K562 (cell line): ENCODE data around the gene TADA2A. TPM values are rescaled to one million over a fixed set of nuclear protein-coding genes. Genes with fewer than 3 reads are reported as not detected.

Experiments used
- ATAC-seq: fragments of 200-7000 bp; cut with Tn5 transposase; 3 replicates; pipeline ENCODE4 v1.9.1; 2020; ENCODE audit warnings: moderate library complexity
- BruUV-seq: library from RNA; stranded (reverse); fragments of 400-500 nt; replicated peaks from 2 replicates; lab custom pipeline; 2021; lab: Mats Ljungman, UMichigan
- CTCF ChIA-PET: fragments of 300-600 bp; formaldehyde crosslinking; extraction: SDS; loops from one replicate; lab custom pipeline; 2021; ENCODE audit warnings: low intra/inter-chr PET ratio; lab: Yijun Ruan, JAX
- POLR2A ChIA-PET: fragments of 300-600, 350-650 bp; sonication (Branson Sonifier 250); formaldehyde crosslinking; extraction: SDS; loops from one replicate; lab custom pipeline; 2021; ENCODE audit warnings: antibody characterized with exemption, inconsistent platforms; lab: Yijun Ruan, JAX
- DNase-seq, 4 experiments: peaks; one replicate each; pipeline versions ENCODE4 v3.0.0 to v3.0.0-alpha.2; 2011 to 2018; ENCODE audit warnings: low spot score in 3 of 4, mixed read lengths in 3 of 4; ENCODE audit errors: extremely low read depth in 1 of 4
- FAIRE-seq: peaks from 2 replicates; lab custom pipeline; 2011; peaks lifted over from hg19 to GRCh38; lab: Jason Lieb, UNC
- H2AFZ ChIP-seq: 2 replicates; pipeline ENCODE4 v1.6.0; 2011; ENCODE audit warnings: low read depth, low read length, control low read depth, inconsistent platforms
- H3K27ac ChIP-seq: fragments of 200-600 bp; 3 replicates; pipeline ENCODE4 v1.8.0; 2011; ENCODE audit warnings: low read depth, mild to moderate bottlenecking, control low read depth, inconsistent platforms, low read length, moderate library complexity, mixed read lengths; ENCODE audit errors: extremely low read depth
- H3K27me3 ChIP-seq, 2 experiments: fragments of 300-600 bp in 1 of 2; 2 replicates in 1 of 2; 3 replicates in 1 of 2; pipeline versions ENCODE4 v1.6.0 to v1.8.0; 2011; ENCODE audit warnings: inconsistent platforms in 2 of 2, low read length in 2 of 2, mild to moderate bottlenecking in 1 of 2, mixed read lengths in 1 of 2, moderate library complexity in 1 of 2; ENCODE audit not compliant: control insufficient read depth in 2 of 2, insufficient read depth in 2 of 2
- H3K36me3 ChIP-seq: fragments of 300-600 bp; 3 replicates; pipeline ENCODE4 v1.8.0; 2011; ENCODE audit warnings: mild to moderate bottlenecking, low read length, inconsistent platforms; ENCODE audit not compliant: control insufficient read depth, insufficient read depth
- H3K4me1 ChIP-seq, 2 experiments: fragments of 200-600 bp in 1 of 2; replicated peaks in 1 of 2; 2 replicates in 1 of 2; 3 replicates in 1 of 2; pipeline versions ENCODE4 v1.5.1 to v1.8.0; 2011; ENCODE audit warnings: inconsistent platforms in 2 of 2, low read length in 2 of 2, mild to moderate bottlenecking in 1 of 2, mixed read lengths in 1 of 2, moderate library complexity in 1 of 2; ENCODE audit not compliant: control insufficient read depth in 2 of 2, insufficient read depth in 2 of 2
- H3K4me2 ChIP-seq: 2 replicates; pipeline ENCODE4 v1.6.1; 2011; ENCODE audit warnings: low read length, control low read depth, inconsistent platforms, mixed read lengths; ENCODE audit not compliant: insufficient read depth
- H3K4me3 ChIP-seq: fragments of 200-600 bp; sonication (generic), shearing (Covaris generic); 2 replicates; pipeline ENCODE4 v1.5.1; 2016; ENCODE audit warnings: control low read depth, inconsistent platforms
- H3K79me2 ChIP-seq: fragments of 200-600 bp; 3 replicates; pipeline ENCODE4 v1.8.0; 2011; ENCODE audit warnings: low read length, inconsistent platforms; ENCODE audit not compliant: control insufficient read depth, insufficient read depth
- H3K9ac ChIP-seq, 2 experiments: 2 replicates each; pipeline versions ENCODE4 v1.6.0 to v1.6.1; 2011; ENCODE audit warnings: low read depth in 2 of 2, low read length in 2 of 2, control low read depth in 1 of 2, inconsistent platforms in 1 of 2, mild to moderate bottlenecking in 1 of 2, mixed read lengths in 1 of 2; ENCODE audit not compliant: insufficient read depth in 1 of 2
- H3K9me1 ChIP-seq: one replicate; pipeline ENCODE4 v1.6.0; 2011; ENCODE audit warnings: inconsistent platforms, mild to moderate bottlenecking, low read length, moderate library complexity; ENCODE audit not compliant: control insufficient read depth, insufficient read depth
- H3K9me3 ChIP-seq: replicated peaks from 2 replicates; pipeline ENCODE4 v1.5.1; 2011; ENCODE audit warnings: low read depth, low read length, inconsistent platforms; ENCODE audit not compliant: control insufficient read depth, insufficient read depth
- H4K20me1 ChIP-seq: replicated peaks from 2 replicates; pipeline ENCODE4 v1.6.1; 2011; ENCODE audit warnings: low read length, inconsistent platforms, mixed read lengths; ENCODE audit not compliant: control insufficient read depth, insufficient read depth
- CBFA2T3 ChIP-seq: fragments of 450-650 bp; IDR thresholded peaks from 2 replicates; pipeline ENCODE4 v1.6.1; 2017
- CHAMP1 ChIP-seq: fragments of 450-650 bp; IDR thresholded peaks from 2 replicates; pipeline ENCODE4 v1.6.1; 2016; ENCODE audit warnings: mild to moderate bottlenecking
- CREB3L1 ChIP-seq: fragments of 450-650 bp; IDR thresholded peaks from 2 replicates; pipeline ENCODE4 v1.6.1; 2014; ENCODE audit warnings: low read depth, mild to moderate bottlenecking, moderate library complexity, borderline replicate concordance
- FOSL1 ChIP-seq: fragments of 200-800 bp; sonication (Bioruptor generic); conservative IDR thresholded peaks from 2 replicates; pipeline ENCODE4 v1.6.1; 2016; ENCODE audit warnings: missing genetic modification characterization, missing compliant biosample characterization
- PKNOX1 ChIP-seq: fragments of 450-650 bp; IDR thresholded peaks from 2 replicates; pipeline ENCODE4 v1.6.1; 2016
- YBX1 ChIP-seq: fragments of 450-650 bp; IDR thresholded peaks from 2 replicates; pipeline ENCODE4 v1.7.1; 2016; ENCODE audit warnings: mild to moderate bottlenecking
- ZMIZ1 ChIP-seq, 2 experiments: fragments of 150-350 bp in 1 of 2; IDR thresholded peaks; 2 replicates each; pipeline ENCODE4 v1.6.1; 2012 to 2016; ENCODE audit warnings: low read depth in 2 of 2, low read length in 2 of 2, mild to moderate bottlenecking in 1 of 2, moderate library complexity in 1 of 2
- WGBS: fragments of 100-300 bp; shearing (Covaris generic); methylation state at CpG from one replicate; pipeline ENCODE4 v1.1.6; 2016; ENCODE audit warnings: low coverage, mixed read lengths; ENCODE audit not compliant: insufficient coverage; ENCODE audit errors: missing lambda C conversion rate; 5-methylcytosine and 5-hydroxymethylcytosine counted together
- in situ Hi-C: fragments of 300-500 bp; cut with MboI; formaldehyde crosslinking; loops from 4 replicates; pipeline ENCODE4 v1.15.0; 2018; ENCODE audit warnings: inconsistent platforms, mixed read lengths
- intact Hi-C: fragments of 100-400 bp; cut with micrococcal nuclease; formaldehyde crosslinking; loops from 2 replicates; pipeline ENCODE4 v1.14.2; 2022
- polyA plus RNA-seq, 8 experiments: library from polyadenylated mRNA; depleted of rRNA in 4 of 8; stranded (reverse) in 5 of 8; unstranded in 3 of 8; fragments of >200 nt; fragmentation: Nextera tagmentation in 2 of 8; fragmentation: Illumina TruSeq in 1 of 8; extraction: Ambion mirVana in 2 of 8; extraction: Trizol in 1 of 8; gene quantifications; 2 replicates each; pipeline versions ENCODE4 v1.2.1 to v1.2.3, GENCODE V29; 2011 to 2014; ENCODE audit warnings: inconsistent platforms in 1 of 8, missing spikeins in 1 of 8
- total RNA-seq, 7 experiments: library from RNA; depleted of rRNA in 6 of 7; stranded (reverse); fragments of >200 nt in 6 of 7; fragmentation: Illumina TruSeq in 2 of 7; extraction: Trizol in 2 of 7; gene quantifications; 2 replicates each; pipeline versions ENCODE4 v1.2.1 to v1.2.3, GENCODE V29; 2011 to 2021; ENCODE audit warnings: low replicate concordance in 1 of 7

Gene TADA2A
- total and polyA plus RNA-seq, 9 of the 15 experiments (the other 6 are each of a cell fraction or from before 2014, with no cell fraction given), result 13.8 to 37.7 (median 25.0) TPM

- Histone ChIP-seq H3K79me2 (peaks cover 37% of the 10 kb centered on the region), H2AFZ (no peak overlapping the region), H3K4me1 (peaks cover 0 to 6% of the 10 kb centered on the region in 2 experiments; a peak in 1 of 5 replicates), H3K9me1 (peaks cover 6% of the 10 kb centered on the region), H3K9me3 (no peaks in the 10 kb centered on the region), H3K4me3 (no peak overlapping the region), H3K9ac (0 out of 4 replicates have a peak overlapping the region, but pooled peaks of 1 of the 2 experiments have one; percentile 62), H3K36me3 (peaks cover 43% of the 10 kb centered on the region; the same call in 2 of the 3 replicates), H3K4me2 (no peak overlapping the region), H4K20me1 (peaks cover 17% of the 10 kb centered on the region), H3K27ac (no peak overlapping the region), H3K27me3 (no peaks in the 10 kb centered on the region)
- FAIRE-seq (no peak), DNase-seq (no peak), ATAC-seq (no peak)
- intact Hi-C loops (no loop called here), in situ Hi-C loops (no loop called here)
- 94% methylated on average over 17 of the region's 17 CpGs for WGBS
- ChIA-PET POLR2A (interaction anchor here (0.9 kb wide), 1 partner anchor 19 kb away, joined by 3 read pairs; no protein-coding TSS in a partner anchor), CTCF (no interaction called here)
- TF ChIP-seq CHAMP1, result no peak
- no peak for TF ChIP-seq FOSL1 (tag)
- TF ChIP-seq CBFA2T3, result no peak
- TF ChIP-seq PKNOX1, result no peak
- TF ChIP-seq CREB3L1, result no peak
- TF ChIP-seq YBX1, result no peak
- no peak for TF ChIP-seq ZMIZ1 (IDR thresholded peaks at IDR 0.05; ENCODE audit: low read depth in 2 of 2, low read length in 2 of 2)
- no TSS peak for BruUV-seq
These were observed 103.4 kb downstream of the TADA2A start for GRCh38 chr17:37510056-37510455.
